ENCODE measurements around the gene MRPS18A.

The MRPS18A gene

DNA sequence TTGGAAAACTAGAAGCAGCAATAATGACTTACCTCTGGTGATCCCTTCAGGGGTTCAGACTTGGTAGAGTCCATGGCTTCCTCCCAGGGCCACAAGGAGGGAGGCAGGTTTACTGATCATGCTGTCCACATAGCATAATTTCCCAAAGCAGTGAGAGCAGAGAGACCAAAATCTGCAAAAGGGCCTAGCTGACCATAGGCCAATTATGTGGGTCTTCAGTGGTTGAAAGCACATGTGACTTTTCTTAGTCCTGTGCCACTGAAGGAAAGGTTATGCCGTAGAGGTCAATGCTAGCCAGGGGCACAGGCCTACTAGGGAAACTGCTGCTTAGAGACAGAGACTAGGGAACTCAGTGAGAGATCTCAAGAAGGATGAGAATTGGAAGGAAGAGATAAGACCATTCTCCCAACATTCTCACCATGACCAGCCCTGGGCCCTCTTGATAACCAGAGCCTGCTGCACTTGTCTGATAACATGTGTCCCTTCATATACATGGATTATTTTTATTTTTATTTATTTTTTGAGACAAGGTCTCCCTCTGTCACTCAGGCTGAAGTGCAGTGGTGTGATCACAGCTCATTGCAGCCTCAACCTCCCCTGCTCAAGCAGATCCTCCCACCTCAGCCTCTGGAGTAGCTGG, 56.5 kb downstream of the MRPS18A start:
- no peak for DNase-seq

DNA sequence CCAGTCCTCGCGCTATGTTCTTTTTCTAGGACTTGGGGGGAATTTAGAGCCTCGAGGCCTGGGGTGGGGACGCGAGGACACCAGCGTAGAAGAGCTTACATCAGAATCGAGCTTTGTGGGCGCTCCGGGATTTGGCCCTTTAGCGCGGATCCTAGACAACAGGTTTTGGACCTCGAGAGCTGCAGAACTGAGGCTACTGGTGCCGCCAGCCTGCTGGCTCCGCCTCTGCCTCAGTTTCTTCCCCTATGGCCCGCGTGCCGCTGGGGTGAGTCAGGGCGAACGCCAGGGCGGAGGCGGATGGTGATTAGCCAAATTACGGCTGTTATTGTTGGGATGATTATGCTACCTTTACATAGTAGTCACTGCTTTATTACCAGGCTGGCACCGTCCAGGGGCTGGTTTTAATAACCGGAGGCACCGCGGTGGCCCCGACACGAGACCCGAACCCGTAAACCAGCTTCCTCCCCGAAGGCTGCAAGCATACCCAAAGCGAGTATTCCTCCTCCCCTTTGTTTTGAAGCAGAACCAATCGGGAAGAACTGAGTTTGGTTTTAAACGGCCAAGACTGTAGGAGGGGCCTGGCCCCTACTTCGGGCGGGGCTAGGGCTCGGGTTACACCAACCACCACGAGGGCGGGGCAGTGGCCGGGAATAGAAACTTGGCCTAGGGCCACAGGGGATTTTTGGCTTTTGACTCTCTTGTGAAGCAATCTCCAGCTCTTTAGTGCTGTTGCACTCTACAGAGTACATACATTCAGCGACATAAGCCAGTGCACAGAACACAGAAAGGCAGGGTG, 57.9 kb downstream of the MRPS18A start:
- DNase-seq = peak; percentile 97

DNA sequence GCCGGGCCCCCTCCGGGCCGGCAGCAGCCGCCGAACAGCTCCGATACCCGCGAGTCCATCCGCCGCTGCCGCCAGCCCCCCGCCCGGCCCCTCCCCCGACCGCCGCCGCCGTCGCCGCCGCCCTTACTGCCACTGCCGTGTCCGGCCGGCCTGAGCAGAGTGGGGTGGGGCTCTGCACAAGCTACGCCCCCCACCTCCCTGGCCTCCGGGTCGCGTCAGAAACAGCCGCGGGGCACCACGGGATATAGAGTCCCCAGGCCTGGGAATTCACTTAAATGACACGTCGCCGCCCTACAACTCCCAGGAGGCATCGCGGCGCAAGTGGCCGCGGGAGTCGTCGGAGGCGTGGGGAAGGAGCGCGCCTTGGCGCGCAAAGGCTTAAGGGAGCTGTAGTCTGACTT, 58.5 kb downstream of the MRPS18A start, which contains the start of gene GTPBP2:
Gene GTPBP2, minus strand, starts transcription at position 161 of the 401 bp plus-strand sequence. Its CDS starts 102 bp downstream, at position 59.
- DNase-seq = peak; percentile 99

DNA sequence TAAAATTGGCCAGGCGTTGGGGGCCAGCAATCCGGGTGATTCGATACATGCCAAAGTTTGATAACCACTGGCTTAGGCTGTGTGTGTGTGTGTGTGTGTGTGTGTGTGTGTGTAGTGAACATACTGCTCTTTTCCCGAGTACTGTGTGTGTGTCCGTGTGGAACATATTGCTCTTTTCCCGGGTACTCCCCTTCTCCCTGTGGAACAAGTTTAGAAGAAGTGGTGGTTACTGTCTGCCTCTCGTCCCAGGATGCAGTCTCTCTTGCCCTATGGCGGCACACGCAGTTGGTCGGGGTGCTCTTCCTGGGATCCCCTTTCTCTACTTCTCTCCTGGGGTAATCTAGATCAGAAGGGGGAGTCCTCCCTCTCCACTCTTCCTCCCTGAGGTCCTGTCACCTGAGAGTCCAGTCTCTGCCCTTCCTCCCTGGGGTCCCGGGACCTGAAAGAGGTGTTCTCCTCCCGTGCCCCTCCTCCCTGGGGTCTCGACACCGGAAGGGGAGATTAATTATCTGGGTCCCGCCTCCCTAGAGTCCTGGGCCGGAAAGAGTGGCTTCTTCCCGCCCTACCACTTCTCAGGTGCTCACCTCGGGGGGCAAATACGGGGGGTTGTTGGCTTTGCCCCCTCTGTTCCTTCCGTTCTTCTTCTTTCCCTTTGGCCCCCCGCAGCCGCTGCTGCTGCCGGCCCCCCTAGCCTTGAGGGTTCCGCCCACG, 59.0 kb downstream of the MRPS18A start:
- DNase-seq = peak; percentile 23

DNA sequence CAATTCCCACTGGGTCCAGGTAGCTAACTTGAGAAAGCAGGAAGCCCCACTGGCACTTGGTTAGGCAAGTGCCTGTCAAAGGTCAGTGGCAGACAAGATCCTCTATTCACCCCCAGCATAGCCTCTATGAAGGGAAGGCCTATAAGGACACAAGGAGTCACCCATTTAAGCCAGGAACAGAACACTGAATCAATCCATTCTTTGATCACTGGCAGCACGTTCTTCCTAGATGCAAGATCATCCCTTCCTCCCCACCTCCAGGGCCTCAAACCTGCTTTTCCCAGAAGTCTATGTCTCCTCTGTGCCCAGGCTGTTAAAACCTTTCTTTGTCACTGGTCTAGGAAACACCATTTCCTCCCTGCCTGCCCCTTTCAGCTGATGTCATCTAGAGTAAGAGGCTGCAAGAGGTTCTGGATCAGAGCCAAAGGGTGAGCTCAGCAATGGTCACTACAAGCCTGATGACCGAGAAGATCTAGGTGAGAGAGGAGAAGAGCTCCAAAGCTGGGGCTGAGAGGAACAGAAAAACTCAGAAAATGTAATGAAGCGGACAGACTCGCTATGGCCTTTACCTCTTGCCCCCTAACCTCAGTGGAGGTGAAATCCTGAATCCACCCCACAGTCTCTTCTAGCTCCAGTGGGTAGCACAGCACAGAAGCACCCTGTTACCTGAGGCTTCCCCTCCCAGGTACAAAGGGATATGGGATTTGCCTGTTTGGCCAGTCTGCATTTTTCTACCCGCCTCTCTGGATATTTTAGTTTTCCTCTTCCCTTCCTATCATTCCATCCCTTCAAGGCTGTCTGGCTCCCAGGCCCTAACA, 60.4 kb downstream of the MRPS18A start:
- peak; percentile 95 for DNase-seq

DNA sequence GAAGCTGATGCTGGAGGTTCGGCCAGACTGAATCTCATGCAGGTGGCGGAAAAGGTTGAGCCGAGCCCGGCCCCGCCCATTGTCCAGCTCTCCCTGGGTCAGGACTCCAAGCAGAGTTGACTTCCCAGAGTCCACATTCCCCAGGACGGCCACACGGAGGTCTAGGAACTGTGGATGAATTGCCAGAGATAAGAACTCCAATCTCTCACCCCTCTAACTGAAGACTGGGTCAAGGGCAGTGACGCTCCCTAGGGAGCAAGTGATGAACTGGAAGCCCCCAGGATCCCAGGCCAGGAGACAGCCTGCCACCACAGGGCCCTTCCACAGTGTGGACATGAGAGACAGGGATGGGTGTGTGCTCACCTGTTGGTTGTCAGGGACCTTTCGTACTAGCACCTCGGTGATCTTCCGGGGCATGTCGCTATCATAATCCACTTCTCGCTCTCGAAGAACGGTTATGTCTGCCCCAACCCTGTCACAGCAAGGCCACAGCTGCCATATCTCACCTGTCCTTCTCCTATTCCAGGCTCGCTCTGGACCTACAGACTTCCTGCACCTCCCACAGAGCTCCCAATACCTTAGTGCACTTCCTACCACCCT, 62.1 kb downstream of the MRPS18A start:
- no peak for DNase-seq

DNA sequence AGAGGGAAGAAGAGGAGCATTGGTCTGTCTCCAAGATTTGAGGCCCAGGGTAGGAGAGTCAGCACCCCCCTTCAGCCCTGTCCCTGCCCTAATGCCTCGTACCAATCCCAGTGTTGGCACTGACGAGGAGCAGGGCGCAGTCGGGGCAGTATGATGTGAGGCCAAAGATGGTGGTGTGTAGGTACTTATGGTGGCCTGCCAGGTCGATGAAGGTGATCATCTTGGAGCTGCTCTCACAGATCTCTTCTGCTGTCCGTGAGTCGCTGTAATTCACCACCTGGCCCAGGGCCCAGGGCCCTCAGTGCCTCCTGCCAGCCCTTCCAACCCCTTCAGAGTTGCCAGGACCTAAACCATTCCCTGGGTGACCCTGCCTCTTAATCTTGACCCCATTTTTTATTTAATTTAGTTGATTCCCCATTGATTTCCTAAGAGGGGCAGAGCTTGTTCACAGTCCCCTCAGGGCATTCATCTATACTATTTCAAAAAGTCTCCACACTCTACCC, 62.8 kb downstream of the MRPS18A start:
- DNase-seq = no peak

DNA sequence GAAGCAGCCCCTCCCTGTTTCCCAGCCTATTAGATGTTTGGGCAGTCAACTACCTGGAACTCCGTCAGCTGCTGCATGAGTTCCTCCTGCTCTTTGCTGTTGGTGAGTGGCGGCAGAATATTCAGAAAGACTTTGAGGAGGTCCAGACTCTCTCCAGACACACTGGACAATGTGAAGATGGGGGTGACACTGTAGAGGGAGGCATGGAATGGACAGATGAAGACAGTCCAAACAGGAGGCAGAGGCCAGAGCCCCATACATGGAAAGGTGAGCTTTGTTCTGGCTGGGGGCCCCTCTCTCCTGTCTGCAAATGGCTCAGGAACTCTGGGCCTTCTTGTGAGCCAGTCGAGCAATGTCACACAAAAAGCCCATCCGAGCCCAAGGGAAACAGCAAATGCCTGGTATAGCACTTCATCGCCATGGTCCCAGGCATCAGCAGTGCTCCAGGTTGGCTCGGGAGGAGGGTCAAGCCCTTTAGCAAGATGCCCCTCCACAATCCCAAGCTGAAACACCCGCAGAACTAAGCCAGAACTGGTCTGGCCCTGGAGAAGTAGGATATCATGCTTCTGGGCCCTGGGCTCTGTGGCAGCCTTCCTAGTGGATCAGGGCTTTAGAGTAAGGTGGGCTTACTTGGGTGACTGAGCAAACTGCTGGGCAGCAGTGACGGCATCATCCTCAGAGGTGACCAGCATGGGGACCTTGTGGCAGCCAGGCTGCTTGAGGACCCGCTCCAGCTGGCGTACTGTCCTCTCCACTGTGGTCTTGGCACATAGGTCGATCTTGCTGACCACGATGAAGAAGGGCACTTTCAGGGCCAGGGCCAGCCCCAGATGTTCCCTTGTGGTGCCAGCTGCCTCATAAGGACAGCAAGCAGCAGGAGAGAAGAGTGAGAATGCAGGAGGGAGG, 63.5 kb downstream of the MRPS18A start:
- DNase-seq = no peak

DNA sequence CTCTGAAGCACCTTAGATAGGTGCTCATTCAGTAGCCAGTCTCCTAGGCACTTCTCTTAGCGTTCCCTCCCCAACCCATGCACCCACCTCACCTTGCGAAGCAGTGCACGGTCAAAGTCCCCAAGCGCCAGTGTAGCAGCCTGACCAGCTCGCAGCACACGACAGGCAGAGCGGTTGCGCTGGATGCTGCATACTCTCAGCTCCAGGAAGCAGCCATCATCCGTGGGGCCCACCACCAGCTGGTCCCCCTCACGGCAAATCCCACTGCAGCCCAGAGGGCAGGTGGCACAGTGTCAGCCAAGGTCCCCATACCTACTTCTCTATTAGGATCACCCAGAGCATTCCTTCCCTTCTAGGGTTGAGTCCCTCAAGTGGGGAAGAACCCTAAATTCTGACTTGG, 65.0 kb downstream of the MRPS18A start:
- DNase-seq = no peak

DNA sequence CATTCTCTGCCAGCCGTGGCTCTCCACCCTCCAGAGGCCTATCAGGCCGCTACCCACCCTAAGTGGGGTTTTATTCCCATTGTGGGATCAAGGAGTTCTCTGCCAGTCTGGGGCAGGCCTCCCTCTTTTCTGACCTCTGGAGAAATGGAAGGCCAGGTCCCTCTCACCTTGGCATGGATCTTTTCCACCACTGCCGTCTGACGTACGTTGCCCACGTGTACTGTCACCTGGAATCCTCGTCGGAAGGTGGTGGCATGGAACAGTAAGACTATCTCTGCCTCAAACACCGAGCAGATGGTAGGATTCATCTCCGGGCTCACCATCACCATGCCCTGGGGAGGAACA, 65.8 kb downstream of the MRPS18A start:
- no peak for DNase-seq
